Mucosa of descending colon (tissue), 3 donors: ENCODE measurements around the gene ST7. TPM values are rescaled to one million over a fixed set of nuclear protein-coding genes. Genes with fewer than 3 reads are reported as not detected.

ENCODE experiments used
- ATAC-seq: fragments of 200-7000 bp; cut with Tn5 transposase; one replicate; pipeline ENCODE4 v1.9.1; 2020; ENCODE audit warnings: mild to moderate bottlenecking, moderate library complexity
- DNase-seq, 3 donors: peaks; one replicate each; pipeline ENCODE4 v3.0.0-alpha.2; 2020
- H3K36me3 ChIP-seq: fragments of 200-600 bp; one replicate; pipeline ENCODE4 v1.8.0; 2021; ENCODE audit warnings: low read depth, mild to moderate bottlenecking
- H3K4me1 ChIP-seq: fragments of 200-600 bp; one replicate; pipeline ENCODE4 v1.8.0; 2021; ENCODE audit warnings: low read depth, mild to moderate bottlenecking
- H3K4me3 ChIP-seq: fragments of 200-600 bp; one replicate; pipeline ENCODE4 v1.8.0; 2021; ENCODE audit warnings: mild to moderate bottlenecking
- H3K9me3 ChIP-seq: fragments of 200-600 bp; one replicate; pipeline ENCODE4 v1.8.0; 2021; ENCODE audit warnings: mild to moderate bottlenecking
- intact Hi-C, 2 donors: fragments of 100-400 bp; cut with DNase I in 1 of 2; cut with micrococcal nuclease in 1 of 2; formaldehyde crosslinking; loops; one replicate each; pipeline versions ENCODE4 v1.11.0 to v1.11.1; 2022; cut with DNase I, micrococcal nuclease
- total RNA-seq, 3 donors: library from RNA; stranded (reverse); fragmentation: NEBNext Ultra II Directional in 2 of 3; extraction: Animal tissue kit (Norgen Biotek cat#: 25700) in 2 of 3; gene quantifications; one replicate each; pipeline versions ENCODE4 v1.2.1 to v1.2.4, GENCODE V29; 2021 to 2023
- TF ChIP-seq, protein P1 (sequence below): fragments of 200-600 bp; IDR thresholded peaks from one replicate; pipeline ENCODE4 v1.8.0; 2022; ENCODE audit warnings: antibody characterized with exemption, mild to moderate bottlenecking
- donor health status: DM: no; HTN: no; CAD: no; lungs with moderate emphysema.
- donor health status: DM: no; HTN: no; CAD: no.
- donor health status: DM: no; HTN: yes; CAD: no.

Gene ST7
- total RNA-seq, 3 donors from 2014 or later: 10.1 to 22.0 (median 11.3) TPM

DNA sequence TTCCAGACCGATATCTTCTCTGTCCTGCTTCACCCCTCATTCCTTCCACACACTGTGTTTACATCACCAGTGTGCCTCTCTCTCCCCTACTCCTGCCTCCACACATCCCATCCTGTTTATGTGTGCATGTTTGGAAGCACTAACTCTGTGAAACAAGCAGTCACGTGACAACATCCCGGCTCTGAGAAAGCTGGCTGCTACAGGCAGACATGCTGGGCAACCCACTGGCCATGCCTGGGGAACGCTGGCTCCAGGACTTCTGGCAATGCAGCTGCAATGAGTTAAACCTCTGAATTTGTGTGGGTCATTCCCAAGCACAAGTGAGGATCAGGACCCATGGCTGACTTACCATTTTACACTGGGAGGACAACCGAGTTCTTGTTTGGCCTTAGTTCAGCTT, 295.5 kb downstream of the ST7 start:
- peaks cover 4% of the 10 kb centered on the region for H3K9me3 ChIP-seq
- no peaks in the 10 kb centered on the region for H3K36me3 ChIP-seq
- TF ChIP-seq, protein P1, sequence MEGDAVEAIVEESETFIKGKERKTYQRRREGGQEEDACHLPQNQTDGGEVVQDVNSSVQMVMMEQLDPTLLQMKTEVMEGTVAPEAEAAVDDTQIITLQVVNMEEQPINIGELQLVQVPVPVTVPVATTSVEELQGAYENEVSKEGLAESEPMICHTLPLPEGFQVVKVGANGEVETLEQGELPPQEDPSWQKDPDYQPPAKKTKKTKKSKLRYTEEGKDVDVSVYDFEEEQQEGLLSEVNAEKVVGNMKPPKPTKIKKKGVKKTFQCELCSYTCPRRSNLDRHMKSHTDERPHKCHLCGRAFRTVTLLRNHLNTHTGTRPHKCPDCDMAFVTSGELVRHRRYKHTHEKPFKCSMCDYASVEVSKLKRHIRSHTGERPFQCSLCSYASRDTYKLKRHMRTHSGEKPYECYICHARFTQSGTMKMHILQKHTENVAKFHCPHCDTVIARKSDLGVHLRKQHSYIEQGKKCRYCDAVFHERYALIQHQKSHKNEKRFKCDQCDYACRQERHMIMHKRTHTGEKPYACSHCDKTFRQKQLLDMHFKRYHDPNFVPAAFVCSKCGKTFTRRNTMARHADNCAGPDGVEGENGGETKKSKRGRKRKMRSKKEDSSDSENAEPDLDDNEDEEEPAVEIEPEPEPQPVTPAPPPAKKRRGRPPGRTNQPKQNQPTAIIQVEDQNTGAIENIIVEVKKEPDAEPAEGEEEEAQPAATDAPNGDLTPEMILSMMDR: no peak
- no peaks in the 10 kb centered on the region for H3K4me1 ChIP-seq
- no peak overlapping the region for H3K4me3 ChIP-seq
- intact Hi-C loops: no loop called here
- no peak for DNase-seq
- no peak for ATAC-seq

DNA sequence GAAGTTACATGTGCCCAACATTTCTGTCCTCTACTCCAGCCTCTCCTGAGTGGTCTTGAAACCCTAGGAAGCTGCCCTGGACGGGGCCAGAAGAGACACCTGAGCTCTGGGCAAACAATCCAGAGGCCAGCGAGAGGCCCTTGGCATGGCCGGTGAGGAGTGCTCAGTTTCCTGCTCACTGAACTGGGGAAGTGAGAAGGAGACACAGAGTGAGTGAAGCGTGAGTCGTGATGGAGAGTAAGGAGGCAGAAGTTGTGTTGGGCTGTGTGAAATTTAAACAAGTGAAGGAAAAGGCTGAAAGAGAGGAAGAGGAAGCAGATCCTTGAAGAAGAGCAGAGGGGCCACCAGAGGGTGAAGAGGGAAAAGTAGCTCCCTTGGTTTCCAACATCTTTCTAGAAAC, 296.4 kb downstream of the ST7 start:
- TF ChIP-seq, protein P1: no peak
- intact Hi-C loops: no loop called here
- no peaks in the 10 kb centered on the region for H3K4me1 ChIP-seq

DNA sequence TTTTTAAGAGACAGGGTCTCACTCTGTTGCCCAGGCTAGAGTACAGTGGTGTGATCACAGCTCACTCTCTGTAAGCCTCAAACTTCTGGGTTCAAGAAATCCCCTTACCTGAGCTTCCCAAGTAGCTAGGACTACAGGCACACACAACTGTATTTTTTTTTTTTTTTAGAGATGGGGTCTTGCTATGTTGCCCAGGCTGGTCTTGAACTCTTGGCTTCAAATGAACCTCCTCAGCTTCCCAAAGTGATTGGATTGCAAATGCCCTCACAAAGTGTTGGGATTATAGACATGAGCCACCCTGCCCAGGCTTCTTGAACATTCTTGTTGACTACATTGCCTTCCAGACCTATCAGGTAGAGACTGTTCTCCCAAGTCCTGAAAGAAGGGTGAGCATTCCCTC, 296.9 kb downstream of the ST7 start:
- TF ChIP-seq, protein P1: no peak
- intact Hi-C loops: no loop called here
- DNase-seq: no peak
- no peak for ATAC-seq
- H3K4me1 ChIP-seq: no peaks in the 10 kb centered on the region
- H3K36me3 ChIP-seq: no peaks in the 10 kb centered on the region
- H3K4me3 ChIP-seq: no peak overlapping the region
- no peaks in the 10 kb centered on the region for H3K9me3 ChIP-seq

More for the DNA sequence above, 296.4 kb downstream of the ST7 start:
- Histone ChIP-seq H3K36me3 (no peaks in the 10 kb centered on the region), H3K9me3 (peaks cover under 1% of the 10 kb centered on the region), H3K4me3 (no peak overlapping the region)
- no peak for ATAC-seq
- DNase-seq: no peak

GRCh38 chr7:117250801-117251200, 297.5 kb downstream of the ST7 start:
- no peak overlapping the region for H3K4me3 ChIP-seq
- TF ChIP-seq, protein P1: no peak
- no peaks in the 10 kb centered on the region for H3K4me1 ChIP-seq
- intact Hi-C loops: no loop called here
- DNase-seq (no peak), ATAC-seq (no peak)
- H3K9me3 ChIP-seq: no peaks in the 10 kb centered on the region
- H3K36me3 ChIP-seq: no peaks in the 10 kb centered on the region

DNA sequence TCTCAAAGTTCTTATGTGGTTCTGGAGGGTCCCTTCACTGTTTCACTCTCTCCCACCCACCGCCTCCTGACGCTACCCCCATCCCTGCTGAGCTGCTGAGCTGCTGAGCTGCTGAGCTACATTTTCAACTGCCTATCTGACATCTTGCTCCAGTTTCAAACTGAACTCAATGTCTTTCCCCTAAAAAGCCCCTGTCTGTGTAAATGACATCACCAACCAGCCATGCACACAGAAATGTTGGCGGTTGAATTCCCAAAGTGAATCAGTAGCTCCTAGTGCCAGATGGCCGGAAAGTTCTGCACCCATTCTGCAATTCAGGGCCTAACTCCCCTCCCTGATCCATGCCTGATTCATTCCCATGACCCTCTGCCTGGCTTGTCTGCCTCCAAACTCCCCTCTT, 298.4 kb downstream of the ST7 start:
- H3K4me1 ChIP-seq: no peaks in the 10 kb centered on the region

More for the DNA sequence above, 298.4 kb downstream of the ST7 start:
- ATAC-seq (no peak), DNase-seq (no peak)
- Histone ChIP-seq H3K36me3 (no peaks in the 10 kb centered on the region), H3K9me3 (no peaks in the 10 kb centered on the region), H3K4me3 (no peak overlapping the region)
- intact Hi-C loops: no loop called here
- TF ChIP-seq, protein P1: no peak
